ENCODE results near the gene PET100.
A peak's percentile ranks its signal among the peaks of the same experiment; 100 is the strongest.

PET100 gene

DNA sequence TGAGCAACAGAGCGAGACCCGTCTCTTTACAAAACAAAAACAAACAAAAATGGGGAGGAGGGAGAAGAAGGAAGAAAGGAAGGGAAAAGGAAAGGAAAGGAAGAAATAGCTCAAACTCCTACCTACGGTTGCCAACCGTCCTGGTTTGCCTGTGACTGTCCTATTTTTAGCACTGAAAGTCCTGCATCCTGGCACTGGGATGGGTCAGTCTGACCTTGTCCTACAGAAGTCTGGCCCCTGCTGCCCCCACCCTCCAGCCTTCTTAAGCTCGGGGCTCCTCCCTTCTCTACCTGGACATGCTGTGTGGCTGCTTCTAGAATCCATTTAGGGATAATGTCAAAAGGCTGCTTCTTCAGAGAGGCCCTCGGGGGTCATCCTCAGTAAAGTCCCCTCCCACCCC, 6.1 kb downstream of the PET100 start:
- no peak for DNase-seq

DNA sequence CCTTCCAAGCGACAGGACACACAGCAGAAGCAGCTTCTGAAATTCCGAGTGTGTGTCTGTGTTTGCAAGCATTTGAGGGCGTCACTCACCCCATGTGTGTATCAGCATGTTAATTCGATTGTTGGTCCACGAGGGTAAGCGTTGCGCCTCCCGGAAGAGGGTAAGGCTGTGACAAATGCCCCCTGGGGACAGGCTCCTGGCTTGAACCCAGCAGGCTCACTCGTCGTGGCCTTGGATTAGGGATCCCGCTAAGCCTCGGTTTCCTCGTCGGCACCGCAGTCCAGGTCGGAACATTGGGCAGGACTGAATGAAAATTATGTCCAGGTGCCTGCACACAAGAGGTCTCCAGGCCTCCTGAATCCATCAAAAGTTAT, 6.7 kb downstream of the PET100 start:
- no peak for DNase-seq

DNA sequence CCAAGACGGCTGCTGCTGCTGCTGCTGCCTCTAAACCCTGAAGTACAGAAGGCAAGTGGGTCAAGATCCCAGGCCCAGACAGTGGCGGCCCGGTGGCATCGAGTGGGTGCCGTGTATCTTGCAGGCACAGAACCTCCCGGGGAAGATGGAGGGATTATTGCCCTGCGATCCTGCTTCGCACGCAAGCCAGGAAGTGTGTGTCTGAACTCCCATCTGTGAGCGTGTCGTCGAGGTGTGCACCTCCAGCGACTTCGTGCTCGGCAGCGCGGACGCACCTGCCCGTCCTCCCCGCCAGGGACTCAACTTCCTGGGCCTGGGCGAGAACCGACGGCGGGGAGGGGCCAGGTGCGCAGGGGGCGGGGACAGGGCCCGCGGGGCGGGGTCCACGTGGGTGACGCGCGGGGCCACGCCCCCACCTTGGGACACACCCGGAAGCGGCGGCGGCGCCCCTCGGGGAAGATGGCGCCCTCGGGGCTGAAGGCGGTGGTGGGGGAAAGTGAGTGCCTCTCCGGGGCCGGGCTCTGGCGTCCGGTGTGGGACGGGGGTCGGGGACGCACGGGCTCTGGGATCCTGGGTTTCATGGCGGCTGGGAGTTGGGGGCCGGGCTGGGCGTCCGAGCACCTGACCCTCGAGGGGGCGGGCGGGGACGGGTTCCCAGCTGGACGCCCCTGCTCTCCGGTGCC, 7.2 kb downstream of the PET100 start, which contains the start of gene STXBP2:
Gene STXBP2 (plus strand): TSS at position 420 of the 683 bp plus-strand sequence. CDS start 40 bp downstream, at position 460.
- DNase-seq: peak; percentile 92 to 96

DNA sequence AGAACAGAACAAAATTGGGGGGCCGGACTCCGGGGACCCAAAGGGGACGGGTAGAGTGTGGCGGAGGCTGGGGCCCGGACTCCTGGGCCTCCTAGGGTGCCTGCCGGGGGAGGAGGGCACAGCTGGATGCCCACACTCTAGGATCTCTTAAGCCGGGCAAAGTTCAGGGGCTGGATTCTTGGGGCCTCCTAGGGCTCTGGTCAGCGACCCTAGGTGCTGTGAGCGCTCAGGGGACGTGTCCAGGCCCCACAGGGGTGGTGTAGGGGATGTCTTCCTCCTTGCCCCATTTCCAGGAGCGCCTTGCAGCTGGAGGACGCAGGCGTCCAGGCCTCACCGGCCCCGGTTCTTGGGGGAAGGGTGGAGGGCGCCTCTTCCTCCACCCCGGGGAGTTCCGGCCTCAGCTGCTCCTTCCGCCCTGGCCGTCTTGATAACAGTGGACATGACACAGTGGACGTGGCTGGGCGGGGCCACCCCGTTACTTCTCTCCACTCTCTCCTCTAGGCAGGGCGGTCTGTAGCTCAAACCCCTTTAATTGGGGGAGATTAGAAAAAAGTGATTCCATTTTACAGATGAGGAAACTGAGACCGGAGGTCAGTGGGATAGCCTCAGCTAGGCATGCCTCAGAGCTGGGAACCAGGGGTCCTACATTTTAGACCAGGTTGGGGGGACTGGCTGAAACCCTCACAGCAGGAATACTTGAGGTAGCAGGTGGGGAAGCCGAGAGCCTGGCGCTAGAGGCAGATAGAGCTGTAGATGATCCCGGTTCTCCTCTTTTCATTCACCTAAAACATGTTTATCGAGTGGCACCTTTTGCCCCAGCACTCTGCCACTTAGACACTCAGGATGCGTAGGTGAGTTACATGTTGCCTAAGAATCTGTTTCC, 8.0 kb downstream of the PET100 start:
- peak; percentile 37 to 51 for DNase-seq

DNA sequence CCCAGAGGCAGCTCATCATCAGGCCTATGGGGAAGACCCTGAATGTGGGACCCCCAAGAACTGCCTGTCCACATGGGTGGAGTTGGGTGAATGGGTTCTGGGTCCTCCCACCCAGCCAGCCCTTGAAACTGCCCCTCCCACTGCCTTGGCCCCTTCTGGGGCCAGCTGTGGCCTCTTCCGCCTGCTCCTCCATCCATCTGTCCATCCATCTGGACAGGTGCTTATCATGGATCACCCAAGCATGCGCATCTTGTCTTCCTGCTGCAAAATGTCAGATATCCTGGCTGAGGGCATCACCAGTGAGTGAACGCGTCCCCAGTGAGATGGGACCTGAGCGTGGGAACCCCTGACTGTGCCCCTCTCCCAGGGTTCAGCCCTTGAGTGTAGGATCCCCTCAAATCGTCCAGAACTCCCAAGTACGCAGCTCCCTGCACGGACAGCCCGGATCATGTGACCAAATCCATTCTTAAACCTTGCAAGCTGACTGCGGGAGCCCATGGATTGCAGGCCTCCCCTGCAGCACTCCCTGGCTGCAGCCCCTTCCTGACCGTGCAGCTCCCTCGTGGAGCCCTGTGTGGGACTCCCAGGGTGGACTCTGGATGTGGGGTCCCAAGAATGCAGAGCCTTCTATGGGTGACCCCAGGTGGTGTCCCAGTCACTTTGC, 9.3 kb downstream of the PET100 start:
- DNase-seq: no peak

DNA sequence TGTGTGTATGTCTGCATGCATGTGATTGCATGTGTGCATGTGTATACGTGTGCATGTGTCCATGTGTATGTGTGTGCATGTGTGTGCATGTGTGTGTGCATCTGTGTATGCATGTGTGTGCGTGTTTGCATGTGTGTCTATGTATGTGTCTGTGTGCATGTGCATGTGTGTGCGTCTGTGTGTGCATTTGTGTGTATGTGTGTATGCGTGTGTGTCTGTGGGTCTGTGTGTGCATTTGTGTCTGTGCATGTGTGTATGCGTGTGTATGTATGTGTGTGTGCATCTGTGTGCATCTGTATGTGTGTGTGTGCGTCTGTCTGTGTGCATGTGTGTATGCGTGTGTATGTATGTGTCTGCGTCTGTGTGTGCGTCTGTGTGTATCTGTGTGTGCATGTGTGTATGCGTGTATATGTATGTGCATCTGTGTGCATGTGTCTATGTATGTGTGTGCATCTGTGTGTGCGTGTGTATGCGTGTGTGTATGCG, 10.3 kb downstream of the PET100 start:
- DNase-seq: no peak

DNA sequence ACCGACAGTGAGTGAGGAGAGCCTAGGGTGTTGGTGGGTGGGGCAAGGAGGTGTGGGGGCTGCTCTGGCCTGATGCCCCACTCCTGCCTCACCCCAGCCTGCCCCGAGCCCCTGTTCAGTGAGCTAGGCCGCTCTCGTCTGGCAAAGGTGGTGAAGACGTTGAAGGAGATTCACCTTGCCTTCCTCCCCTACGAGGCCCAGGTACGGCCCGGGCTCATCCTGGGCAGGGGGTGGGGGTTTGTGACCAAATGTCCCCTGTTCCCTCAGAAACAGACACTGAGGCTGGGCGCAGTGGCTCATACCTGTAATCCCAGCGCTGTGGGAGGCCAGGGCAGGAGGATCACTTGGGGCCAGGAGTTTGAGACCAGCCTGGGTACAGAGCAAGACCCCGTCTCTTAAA, 11.2 kb downstream of the PET100 start:
- no peak for DNase-seq

DNA sequence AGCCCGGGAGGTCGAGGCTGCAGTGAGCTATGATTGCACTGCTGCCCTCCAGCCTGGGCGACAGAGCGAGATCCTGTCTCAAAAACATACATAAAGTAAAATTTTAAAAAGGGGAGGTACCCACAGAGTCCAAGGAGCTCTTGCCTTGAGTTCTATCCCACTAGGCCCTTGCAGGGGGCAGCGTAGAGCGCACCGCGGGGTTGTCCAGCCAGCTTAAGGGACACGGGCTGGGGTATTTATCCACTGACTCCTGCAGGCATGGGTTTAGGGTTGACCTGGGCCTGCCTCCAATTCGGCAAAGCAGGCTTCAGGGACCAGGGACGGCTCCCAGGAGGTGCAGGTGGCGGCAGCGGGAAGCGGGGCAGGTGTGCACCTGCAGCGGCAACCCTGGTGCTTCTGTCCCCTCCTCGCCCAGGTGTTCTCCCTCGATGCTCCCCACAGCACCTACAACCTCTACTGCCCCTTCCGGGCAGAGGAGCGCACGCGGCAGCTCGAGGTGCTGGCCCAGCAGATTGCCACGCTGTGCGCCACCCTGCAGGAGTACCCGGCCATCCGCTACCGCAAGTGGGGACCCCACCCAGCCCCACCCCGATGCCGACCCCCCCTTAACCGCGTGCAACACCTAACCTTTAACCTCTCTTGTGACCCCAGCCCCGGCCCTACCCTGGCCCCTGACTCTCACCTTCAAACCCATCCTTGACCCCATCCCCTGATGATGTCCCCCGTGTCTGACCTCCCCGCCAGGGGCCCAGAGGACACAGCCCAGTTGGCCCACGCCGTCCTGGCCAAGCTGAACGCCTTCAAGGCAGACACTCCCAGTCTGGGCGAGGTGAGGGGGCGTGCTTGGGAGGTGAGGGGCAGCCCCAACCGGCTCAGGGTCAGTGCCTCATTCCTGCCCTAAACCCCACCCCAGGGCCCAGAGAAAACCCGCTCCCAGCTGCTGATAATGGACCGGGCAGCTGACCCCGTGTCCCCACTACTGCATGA, 12.0 kb downstream of the PET100 start:
- no peak for DNase-seq

DNA sequence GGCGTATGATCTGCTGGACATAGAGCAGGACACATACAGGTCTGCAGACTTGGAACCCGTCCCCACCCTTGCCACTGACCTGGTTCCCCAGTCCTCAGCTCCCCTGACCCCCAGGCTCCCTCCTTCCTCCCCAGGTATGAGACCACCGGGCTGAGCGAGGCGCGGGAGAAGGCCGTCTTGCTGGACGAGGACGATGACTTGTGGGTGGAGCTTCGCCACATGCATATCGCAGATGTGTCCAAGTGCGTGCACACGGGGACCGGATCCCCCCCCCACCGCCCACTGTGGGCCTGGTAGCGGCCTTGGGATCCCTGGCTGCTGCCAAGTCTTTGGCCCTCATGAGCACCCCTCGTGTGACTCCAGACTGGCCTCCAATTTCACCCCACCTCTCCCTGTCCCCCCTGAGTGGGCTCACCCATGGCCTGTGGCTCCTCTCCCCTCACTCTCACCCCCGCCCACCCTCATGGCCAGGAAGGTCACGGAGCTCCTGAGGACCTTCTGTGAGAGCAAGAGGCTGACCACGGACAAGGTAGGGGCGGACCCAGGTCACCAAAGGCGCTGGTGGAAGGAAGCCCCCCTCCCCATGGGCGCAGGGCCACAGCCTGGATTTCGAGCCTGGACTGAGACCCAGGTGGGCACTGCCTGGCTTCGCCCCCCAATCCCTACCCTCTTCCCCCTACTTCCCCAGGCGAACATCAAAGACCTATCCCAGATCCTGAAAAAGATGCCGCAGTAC, 12.9 kb downstream of the PET100 start:
- no peak for DNase-seq

DNA sequence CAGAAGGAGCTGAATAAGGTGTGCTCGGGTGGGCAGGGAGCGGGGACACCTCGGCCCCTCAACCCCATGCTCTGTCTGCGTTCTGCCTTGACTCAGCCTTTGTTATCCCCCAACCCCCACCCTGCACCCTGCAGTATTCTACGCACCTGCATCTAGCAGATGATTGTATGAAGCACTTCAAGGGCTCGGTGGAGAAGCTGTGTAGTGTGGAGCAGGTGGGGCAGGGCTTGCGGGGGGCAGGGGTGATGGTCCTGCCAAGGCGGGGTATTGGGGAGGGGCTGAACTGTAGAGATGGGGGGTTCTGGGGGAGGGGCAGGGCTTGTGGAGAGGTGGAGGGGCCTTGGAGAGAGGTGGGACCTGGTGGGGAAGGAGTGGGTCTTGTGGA, 13.4 kb downstream of the PET100 start:
- DNase-seq: no peak

DNA sequence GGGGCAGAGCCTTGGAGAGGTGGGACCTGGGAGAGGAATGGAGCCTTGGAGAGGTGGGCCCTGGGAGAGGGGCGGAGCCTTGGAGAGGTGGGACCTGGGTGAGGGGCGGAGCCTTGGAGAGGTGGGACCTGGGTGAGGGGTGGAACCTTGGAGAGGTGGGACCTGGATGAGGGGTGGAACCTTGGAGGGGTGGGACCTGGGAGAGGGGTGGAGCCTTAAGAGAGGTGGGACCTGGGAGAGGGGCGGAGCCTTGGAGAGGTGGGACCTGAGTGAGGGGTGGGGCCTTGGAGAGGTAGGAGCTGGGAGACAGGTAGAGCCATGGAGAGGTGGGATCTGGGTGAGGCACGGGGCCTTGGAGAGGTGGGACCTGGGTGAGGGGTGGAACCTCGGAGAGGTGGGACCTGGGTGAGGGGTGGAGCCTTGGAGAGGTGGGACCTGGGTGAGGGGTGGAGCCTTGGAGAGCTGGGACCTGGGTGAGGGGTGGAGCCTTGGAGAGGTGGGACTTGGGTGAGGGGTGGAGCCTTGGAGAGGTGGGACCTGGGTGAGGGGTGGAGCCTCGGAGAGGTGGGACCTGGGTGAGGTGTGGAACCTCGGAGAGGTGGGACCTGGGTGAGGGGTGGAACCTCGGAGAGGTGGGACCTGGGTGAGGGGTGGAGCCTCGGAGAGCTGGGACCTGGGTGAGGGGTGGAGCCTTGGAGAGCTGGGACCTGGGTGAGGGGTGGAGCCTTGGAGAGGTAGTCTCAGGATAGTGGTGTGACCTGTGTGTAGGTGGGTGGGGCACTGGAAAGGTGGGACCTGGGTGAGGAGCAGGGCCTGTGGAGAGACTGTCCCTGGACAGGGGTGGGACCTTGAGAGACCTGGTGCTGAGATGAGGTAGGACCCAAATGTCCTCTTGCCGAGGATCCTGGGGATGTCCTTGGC, 14.3 kb downstream of the PET100 start:
- peak; percentile 25 to 42 for DNase-seq

DNA sequence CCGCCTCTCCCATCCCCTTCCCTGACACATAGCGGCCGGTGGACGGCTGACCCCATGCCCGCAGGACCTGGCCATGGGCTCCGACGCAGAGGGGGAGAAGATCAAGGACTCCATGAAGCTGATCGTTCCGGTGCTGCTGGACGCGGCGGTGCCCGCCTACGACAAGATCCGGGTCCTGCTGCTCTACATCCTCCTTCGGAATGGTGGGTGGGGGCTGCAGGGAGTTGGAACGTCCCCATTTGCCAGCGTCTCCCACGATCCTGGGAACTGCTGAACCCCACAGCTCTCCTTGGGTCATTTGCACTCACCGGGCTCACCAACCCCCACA, 14.9 kb downstream of the PET100 start:
- no peak for DNase-seq

DNA sequence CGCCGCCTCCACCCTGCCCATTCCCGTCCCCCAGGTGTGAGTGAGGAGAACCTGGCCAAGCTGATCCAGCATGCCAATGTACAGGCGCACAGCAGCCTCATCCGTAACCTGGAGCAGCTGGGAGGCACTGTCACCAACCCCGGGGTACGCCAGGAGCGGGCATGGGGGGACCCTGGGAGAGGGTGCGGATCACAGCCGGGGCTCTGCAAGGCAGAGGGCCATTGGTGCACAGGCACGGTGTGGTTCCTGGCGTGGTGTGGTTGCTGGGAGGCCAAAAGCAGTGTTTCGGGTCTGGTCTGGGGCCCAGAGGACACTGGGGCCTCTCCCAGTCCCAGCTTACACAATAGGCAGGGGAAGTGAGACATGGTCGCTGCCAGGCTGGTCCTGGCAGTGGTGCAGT, 15.6 kb downstream of the PET100 start:
- DNase-seq: no peak

DNA sequence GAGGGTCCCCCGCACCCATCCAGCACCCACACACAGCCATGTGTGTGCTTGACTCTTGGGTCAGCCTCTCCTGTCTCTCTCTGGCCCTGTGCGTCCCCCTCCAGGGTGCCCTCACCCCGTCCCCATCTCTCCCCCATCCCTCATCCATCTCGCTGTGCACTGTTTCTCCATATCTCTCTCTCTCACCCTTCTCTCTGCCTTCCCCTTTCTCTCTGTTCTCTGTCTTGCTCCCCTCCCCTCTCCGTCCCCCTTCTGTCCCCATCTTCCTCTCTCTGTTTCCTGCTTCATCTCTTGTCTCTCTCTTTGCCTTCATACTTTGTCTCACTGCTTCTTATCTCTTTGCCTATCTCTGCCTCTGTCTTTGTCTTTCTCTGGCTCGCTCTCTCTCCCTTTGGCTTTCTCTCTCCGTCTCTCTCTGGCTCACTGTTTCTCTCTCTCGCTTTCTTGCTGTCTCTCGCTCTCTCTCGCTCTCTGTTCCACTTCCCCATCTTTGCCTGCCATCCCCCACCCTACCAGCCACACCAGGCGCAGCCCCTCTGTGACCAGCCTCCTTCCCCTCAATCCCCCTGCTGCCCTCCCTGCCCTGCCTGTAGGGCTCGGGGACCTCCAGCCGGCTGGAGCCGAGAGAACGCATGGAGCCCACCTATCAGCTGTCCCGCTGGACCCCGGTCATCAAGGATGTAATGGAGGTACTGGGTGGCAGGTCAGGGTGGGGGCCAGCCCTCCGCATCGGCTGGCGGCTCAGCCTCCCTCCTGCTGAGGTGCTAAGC, 16.2 kb downstream of the PET100 start:
- DNase-seq: no peak

DNA sequence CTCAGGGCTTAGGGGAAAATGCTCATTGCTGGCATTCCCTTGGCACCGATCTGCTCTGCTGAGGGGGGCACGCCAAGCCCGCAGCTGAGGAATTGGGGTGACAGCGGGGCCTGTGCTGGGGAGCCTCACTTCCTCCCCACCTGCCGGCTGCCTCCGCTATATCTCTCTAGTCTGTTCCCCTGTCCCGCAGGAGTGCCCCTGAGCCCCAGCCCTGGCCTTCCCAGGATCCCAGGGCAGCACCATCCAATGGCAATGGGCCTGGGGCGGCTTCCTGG, 16.8 kb downstream of the PET100 start:
- DNase-seq: no peak

DNA sequence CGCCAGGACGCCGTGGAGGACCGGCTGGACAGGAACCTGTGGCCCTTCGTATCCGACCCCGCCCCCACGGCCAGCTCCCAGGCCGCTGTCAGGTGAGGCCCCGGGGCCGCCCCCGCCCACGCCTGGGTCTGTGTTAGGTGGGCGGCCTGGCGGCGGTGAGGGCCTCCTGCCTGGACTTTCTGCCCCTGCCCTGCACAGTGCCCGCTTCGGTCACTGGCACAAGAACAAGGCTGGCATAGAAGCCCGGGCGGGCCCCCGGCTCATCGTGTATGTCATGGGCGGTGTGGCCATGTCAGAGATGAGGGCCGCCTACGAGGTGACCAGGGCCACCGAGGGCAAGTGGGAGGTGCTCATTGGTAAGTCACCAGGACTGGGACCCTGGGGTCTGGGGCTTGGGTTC, 17.6 kb downstream of the PET100 start:
- DNase-seq: no peak

DNA sequence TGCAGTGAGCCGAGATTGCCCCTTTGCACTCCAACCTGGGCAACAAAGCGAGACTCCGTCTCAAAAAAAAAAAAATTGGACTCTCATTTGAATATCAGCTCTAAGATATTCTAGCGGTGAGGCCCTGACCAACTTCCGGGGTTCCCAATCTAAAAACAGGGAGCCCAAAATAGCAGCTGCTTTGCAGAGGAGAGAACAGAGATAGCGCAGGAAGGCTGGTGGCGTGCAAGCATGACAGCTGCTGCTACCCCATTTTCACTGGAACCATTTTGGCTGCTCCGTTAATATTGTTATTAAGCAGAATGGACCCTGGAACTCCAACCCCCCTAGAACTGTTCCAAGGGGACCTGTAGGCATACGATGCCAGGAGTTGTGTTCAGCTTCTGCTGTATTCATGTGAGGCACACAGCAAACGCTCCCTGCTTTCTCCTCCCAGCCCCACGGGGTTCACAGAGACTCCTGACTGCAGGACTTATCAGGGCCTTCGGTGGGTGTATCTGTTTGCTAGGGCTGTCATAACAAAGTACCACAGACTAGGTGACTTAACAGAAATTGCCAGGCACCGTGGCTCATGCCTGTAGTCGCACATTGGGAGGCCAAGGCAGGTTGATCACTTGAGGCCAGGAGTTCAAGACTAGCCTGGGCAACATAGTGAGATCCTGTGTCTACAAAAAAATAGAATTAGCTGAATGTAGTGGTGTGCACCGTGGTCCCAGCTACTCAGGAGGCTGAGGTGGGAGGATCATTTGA, 18.8 kb downstream of the PET100 start:
- no peak for DNase-seq

DNA sequence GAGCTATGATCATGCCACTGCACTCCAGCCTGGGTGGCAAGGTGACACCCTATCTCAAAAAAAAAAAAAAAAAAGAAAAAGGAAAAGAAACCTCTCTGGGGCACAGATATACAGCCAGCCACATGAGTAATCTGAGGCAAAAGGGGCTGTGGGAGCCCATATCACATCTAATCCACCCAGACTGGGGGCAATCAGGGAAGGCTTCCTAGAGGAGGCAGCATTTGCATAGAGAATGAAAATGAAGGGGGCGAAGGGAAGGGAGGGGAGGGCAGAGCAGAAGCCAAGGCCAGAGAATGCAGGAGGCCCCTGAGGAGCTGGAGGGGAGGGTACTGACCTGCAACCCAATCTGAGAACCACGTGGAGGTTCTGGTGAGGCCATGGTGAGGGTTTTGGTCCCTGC, 20.6 kb downstream of the PET100 start:
- no peak for DNase-seq

DNA sequence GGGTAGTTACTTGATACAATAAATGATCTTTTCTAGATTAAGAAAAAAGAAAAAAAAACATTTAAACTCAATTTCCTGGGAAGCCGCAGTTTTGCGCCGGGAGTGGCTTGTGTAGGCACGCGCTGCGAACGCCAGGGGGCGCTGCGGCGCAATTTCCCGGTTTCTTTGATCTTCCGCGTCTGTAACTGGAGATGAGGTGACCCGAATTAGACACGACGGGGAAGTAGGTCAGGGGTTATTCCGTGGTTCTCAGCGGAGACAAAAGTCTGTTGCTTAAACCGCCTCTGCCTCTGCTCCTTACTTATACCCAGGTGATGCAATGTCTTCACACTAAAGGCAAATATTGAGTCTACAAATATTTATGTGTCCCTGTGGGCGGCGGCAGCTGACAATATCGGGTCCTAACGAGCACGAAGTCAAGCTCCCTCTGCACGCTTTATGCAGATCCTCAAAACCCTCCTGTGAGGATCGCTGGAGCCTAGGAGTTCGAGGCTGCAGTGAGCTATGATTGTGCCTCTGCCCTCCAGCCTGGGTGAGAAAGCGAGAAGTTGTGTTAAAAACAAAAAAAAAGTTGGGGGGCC, 22.6 kb downstream of the PET100 start:
- DNase-seq: peak; percentile 86 to 89

Data from CD4-positive, alpha-beta T cell treated with Interferon alpha-2 for 1 hour (primary cell).